ENCODE measurements around the gene PCK2.

DNA sequence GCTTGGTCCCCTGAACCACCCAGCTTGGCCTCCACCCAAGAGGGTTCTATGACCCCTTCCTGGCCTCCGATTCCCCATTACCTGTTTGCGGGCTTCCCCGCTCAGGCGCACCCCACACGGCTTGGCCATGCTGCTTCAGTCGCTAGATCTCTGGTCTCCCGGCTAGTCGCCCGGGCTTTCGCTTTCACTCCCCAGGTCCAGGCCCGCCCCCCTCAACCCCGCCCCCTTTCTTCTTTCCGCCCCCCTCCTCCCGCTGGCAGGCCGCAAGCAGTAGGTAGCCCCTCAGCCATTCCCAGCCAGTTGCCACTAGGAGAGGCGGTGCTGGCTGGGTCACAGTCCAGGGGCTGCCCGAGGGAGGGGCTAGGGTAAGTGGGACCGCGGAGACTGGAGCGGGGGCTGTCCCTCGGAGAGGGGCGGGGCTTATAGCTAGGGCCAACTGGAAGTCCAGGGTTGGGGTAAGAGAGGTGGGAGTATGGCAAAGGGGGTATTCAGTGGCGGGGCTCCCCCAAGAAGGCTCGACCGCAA lies 52.4 kb downstream of the PCK2 start, which contains the start of gene PSME2:
- no peak for TF ChIP-seq YY1 (IDR thresholded peaks at IDR 0.05; ENCODE audit: insufficient read depth, insufficient read length)
- TF ChIP-seq SUZ12 (IDR thresholded peaks at IDR 0.05; ENCODE audit: extremely low read depth, insufficient read depth, insufficient read length) = no peak

Measured in NT2/D1 (cell line).